ENCODE results near the gene PIK3C3.
"Not testable (repeated sequence)": the region's sequence is repeated elsewhere in the genome, so short reads cannot be mapped to it uniquely, and the experiment has no call there.

Gene PIK3C3

DNA sequence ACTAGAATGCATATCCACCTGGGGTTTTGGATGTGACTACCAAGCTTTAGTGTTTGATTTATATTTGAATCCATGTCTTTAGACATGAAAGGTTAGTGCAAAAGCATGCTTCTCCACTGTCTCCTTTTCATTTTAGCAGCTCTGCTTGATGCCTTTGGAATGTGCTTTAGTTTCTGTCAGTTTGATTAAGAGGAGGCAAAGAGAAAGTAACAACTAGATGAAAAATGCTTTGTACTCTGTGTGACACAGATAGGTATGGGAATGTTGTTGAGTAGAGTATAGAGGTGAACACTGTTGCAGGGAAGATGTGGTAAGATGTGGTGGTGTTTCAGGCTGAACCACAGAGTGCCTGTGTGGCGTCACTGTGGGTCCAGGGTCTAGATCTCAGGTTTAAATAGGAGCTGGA, 19.8 kb downstream of the PIK3C3 start:
- Histone ChIP-seq H3K36me3 (replicated peaks) (peaks cover 8% of the 10 kb centered on the region), H3K9me3 (no peaks in the 10 kb centered on the region), H3K4me1 (peaks cover 16% of the 10 kb centered on the region), H3K27me3 (ENCODE audit: low read depth) (no peaks in the 10 kb centered on the region), H3K4me3 (no peak overlapping the region)
- in situ Hi-C loops (cut with MboI; ENCODE audit: low sequenced_read_pairs): no loop called here
- no peak for DNase-seq (ENCODE audit: low spot score in 2 of 2)

GRCh38 chr18:41975284-41975683, 20.2 kb downstream of the PIK3C3 start:
- Histone ChIP-seq H3K36me3 (replicated peaks) (peaks cover 8% of the 10 kb centered on the region), H3K4me1 (peaks cover 16% of the 10 kb centered on the region), H3K9me3 (no peaks in the 10 kb centered on the region), H3K4me3 (no peak overlapping the region), H3K27me3 (ENCODE audit: low read depth) (no peaks in the 10 kb centered on the region)
- in situ Hi-C loops (cut with MboI; ENCODE audit: low sequenced_read_pairs): no loop called here
- no peak for DNase-seq (ENCODE audit: low spot score in 2 of 2)

DNA sequence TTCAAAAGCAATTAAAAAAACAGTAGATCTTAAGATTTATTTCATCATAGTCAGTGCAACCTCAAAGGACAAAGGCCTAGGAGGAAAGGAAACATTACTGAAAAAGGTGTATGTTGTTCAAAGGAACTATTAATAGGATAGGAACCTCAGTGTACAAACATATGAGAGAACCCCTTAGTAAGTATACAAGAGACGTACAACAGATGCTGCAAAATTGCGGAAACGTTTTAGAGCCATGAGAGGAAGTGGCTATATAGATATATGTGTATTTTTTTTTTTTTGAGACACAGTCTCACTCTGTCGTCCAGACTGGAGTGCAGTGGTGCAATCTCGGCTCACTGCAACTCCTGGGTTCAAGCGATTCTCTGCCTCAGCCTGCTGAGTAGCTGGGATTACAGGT, 22.2 kb downstream of the PIK3C3 start:
- Histone ChIP-seq H3K4me3 (no peak overlapping the region), H3K4me1 (peaks cover 16% of the 10 kb centered on the region), H3K36me3 (replicated peaks) (no peaks in the 10 kb centered on the region), H3K27me3 (ENCODE audit: low read depth) (no peaks in the 10 kb centered on the region), H3K9me3 (no peaks in the 10 kb centered on the region)
- in situ Hi-C loops (cut with MboI; ENCODE audit: low sequenced_read_pairs): no loop called here
- no peak for DNase-seq (ENCODE audit: low spot score in 2 of 2)

DNA sequence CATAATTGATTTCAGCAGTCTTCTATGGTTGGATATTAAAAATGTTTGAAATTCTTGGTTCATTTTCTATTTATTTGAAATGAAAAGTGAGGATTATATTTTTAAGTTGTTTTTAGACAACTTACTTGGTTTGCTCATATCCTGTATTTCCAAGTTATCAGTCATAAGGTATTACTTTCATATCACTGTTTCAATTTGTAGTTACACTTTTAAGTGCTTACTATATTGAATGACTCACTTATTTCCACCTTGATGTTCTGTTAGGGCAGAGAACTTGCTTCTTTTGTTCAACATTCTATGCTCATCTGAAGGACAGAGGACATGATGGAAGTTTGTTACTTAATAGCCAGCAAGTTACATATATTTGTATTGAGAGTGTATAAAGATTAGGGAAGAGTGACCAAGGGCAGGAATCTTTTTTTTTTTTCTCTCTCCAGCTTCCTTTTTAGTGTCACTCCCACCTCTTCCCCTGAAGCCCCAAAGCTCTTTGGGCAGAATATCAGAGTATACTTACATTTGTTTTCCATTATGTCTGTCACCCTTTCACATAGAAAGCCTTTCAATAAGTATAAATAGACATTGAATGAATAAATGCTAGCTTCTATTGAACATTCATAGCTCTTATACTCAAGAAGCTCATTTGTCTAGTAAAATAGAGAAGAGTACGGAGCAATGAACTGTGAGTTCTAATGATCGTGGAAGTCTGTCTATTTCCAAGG, 28.1 kb downstream of the PIK3C3 start:
- H3K9me3 ChIP-seq: no peaks in the 10 kb centered on the region
- no peak for DNase-seq (ENCODE audit: low spot score in 2 of 2)
- in situ Hi-C loops (cut with MboI; ENCODE audit: low sequenced_read_pairs): no loop called here
- no peak overlapping the region for H3K4me3 ChIP-seq
- no peaks in the 10 kb centered on the region for H3K4me1 ChIP-seq
- no peaks in the 10 kb centered on the region for H3K36me3 ChIP-seq (replicated peaks)
- no peaks in the 10 kb centered on the region for H3K27me3 ChIP-seq (ENCODE audit: low read depth)

DNA sequence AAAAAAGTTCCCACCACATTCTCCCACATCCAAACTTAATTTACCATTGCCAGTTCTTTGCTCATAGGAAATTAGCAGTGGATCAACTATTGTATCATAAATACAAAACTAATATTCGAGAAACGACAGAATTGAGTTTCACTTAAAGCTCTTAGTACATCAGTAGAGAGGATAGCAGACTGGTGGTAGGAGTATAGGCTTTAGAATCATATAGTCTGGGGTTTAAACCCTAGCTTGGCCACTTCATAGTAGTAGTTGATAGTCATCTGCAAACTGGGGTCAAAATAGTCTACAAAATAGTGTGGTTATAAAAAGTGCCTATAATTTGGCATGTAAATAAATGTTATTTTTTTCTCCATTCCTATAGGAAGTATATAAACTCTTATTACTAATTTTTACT, 30.9 kb downstream of the PIK3C3 start:
- Histone ChIP-seq H3K9me3 (no peaks in the 10 kb centered on the region), H3K4me1 (no peaks in the 10 kb centered on the region), H3K4me3 (no peak overlapping the region), H3K27me3 (ENCODE audit: low read depth) (no peaks in the 10 kb centered on the region), H3K36me3 (replicated peaks) (no peaks in the 10 kb centered on the region)
- DNase-seq (ENCODE audit: low spot score in 2 of 2): no peak
- in situ Hi-C loops (cut with MboI; ENCODE audit: low sequenced_read_pairs): no loop called here

- H3K27me3 ChIP-seq (ENCODE audit: low read depth): no peaks in the 10 kb centered on the region
- H3K4me3 ChIP-seq: no peak overlapping the region
- no peaks in the 10 kb centered on the region for H3K4me1 ChIP-seq
- H3K36me3 ChIP-seq (replicated peaks): 0 out of 2 replicates have a peak, but pooled peaks cover 5% of the 10 kb centered on the region
- DNase-seq (ENCODE audit: low spot score in 2 of 2): no peak
- in situ Hi-C loops (cut with MboI; ENCODE audit: low sequenced_read_pairs): no loop called here
- no peaks in the 10 kb centered on the region for H3K9me3 ChIP-seq
Measured at GRCh38 chr18:41989508-41989907, 34.5 kb downstream of the PIK3C3 start.

GRCh38 chr18:41992066-41992465, 37.0 kb downstream of the PIK3C3 start:
- H3K9me3 ChIP-seq: no peaks in the 10 kb centered on the region
- in situ Hi-C loops (cut with MboI; ENCODE audit: low sequenced_read_pairs): no loop called here
- H3K4me3 ChIP-seq: no peak overlapping the region
- no peak for DNase-seq (ENCODE audit: low spot score in 2 of 2)
- H3K36me3 ChIP-seq (replicated peaks): 0 out of 2 replicates have a peak, but pooled peaks cover 8% of the 10 kb centered on the region
- H3K27me3 ChIP-seq (ENCODE audit: low read depth): no peaks in the 10 kb centered on the region
- H3K4me1 ChIP-seq: no peaks in the 10 kb centered on the region

- in situ Hi-C loops (cut with MboI; ENCODE audit: low sequenced_read_pairs): no loop called here
- Histone ChIP-seq H3K27me3 (ENCODE audit: low read depth) (no peaks in the 10 kb centered on the region), H3K36me3 (replicated peaks) (0 out of 2 replicates have a peak, but pooled peaks cover 8% of the 10 kb centered on the region), H3K4me1 (no peaks in the 10 kb centered on the region), H3K4me3 (no peak overlapping the region), H3K9me3 (no peaks in the 10 kb centered on the region)
- DNase-seq (ENCODE audit: low spot score in 2 of 2): no peak
Measured at GRCh38 chr18:41992703-41993102, 37.7 kb downstream of the PIK3C3 start.

- 0 out of 2 replicates have a peak, but pooled peaks cover 8% of the 10 kb centered on the region for H3K36me3 ChIP-seq (replicated peaks)
- no peaks in the 10 kb centered on the region for H3K9me3 ChIP-seq
- DNase-seq (ENCODE audit: low spot score in 2 of 2): no peak
- no peak overlapping the region for H3K4me3 ChIP-seq
- no peaks in the 10 kb centered on the region for H3K4me1 ChIP-seq
- in situ Hi-C loops (cut with MboI; ENCODE audit: low sequenced_read_pairs): no loop called here
- H3K27me3 ChIP-seq (ENCODE audit: low read depth): no peaks in the 10 kb centered on the region
Measured at GRCh38 chr18:41993151-41993550, 38.1 kb downstream of the PIK3C3 start.

GRCh38 chr18:41996020-41996419, 41.0 kb downstream of the PIK3C3 start:
- no peaks in the 10 kb centered on the region for H3K27me3 ChIP-seq (ENCODE audit: low read depth)
- no peak overlapping the region for H3K4me3 ChIP-seq
- H3K9me3 ChIP-seq: no peaks in the 10 kb centered on the region
- 0 out of 2 replicates have a peak, but pooled peaks cover 8% of the 10 kb centered on the region for H3K36me3 ChIP-seq (replicated peaks)
- no peaks in the 10 kb centered on the region for H3K4me1 ChIP-seq
- in situ Hi-C loops (cut with MboI; ENCODE audit: low sequenced_read_pairs): no loop called here
- no peak for DNase-seq (ENCODE audit: low spot score in 2 of 2)

DNA sequence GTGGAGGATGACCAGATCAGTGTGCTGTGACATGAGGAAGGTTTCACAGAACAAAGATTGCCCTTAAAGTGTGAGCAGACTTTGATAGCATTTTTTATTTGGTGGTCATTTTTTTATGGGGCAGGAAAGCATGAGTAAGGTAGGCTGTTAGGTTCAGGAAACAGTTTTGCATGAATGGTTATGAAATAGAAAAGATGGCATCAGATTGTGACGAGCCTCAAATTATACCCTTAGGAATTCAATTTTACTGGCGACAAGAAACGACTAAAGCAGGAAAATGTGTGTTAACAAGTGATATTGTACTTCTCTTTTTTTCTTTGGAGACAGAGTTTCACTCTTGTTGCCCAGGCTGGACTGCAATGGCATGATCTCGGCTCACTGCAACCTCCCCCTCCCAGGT, 44.7 kb downstream of the PIK3C3 start:
- Histone ChIP-seq H3K9me3 (no peaks in the 10 kb centered on the region), H3K4me3 (no peak overlapping the region), H3K36me3 (replicated peaks) (peaks cover 10% of the 10 kb centered on the region), H3K4me1 (no peaks in the 10 kb centered on the region; the same call in 1 of the 2 replicates), H3K27me3 (ENCODE audit: low read depth) (no peaks in the 10 kb centered on the region)
- no peak for DNase-seq (ENCODE audit: low spot score in 2 of 2)
- in situ Hi-C loops (cut with MboI; ENCODE audit: low sequenced_read_pairs): no loop called here

DNA sequence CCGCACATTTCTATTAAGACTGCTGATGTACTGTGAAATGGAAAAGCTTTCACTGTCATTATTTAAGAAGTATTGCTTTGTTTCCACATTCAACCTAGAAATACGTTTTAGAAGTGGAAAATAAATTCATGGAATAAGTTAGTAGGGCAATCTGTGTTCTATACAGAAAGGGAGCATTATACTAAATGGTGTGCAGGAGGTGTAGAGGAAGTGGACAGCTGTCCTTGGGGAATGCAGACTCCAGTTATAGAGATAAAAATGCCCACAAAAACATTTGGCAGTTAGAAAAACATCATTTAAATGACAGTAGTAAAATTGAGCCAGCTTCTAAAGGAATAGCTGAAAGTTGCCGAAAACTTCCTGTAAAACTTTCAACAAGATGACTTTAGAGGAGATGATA, 46.8 kb downstream of the PIK3C3 start:
- Histone ChIP-seq H3K4me3 (no peak overlapping the region), H3K36me3 (replicated peaks) (peaks cover 13% of the 10 kb centered on the region), H3K9me3 (no peaks in the 10 kb centered on the region), H3K4me1 (no peaks in the 10 kb centered on the region; the same call in 1 of the 2 replicates), H3K27me3 (ENCODE audit: low read depth) (no peaks in the 10 kb centered on the region)
- in situ Hi-C loops (cut with MboI; ENCODE audit: low sequenced_read_pairs): no loop called here
- DNase-seq (ENCODE audit: low spot score in 2 of 2): no peak

DNA sequence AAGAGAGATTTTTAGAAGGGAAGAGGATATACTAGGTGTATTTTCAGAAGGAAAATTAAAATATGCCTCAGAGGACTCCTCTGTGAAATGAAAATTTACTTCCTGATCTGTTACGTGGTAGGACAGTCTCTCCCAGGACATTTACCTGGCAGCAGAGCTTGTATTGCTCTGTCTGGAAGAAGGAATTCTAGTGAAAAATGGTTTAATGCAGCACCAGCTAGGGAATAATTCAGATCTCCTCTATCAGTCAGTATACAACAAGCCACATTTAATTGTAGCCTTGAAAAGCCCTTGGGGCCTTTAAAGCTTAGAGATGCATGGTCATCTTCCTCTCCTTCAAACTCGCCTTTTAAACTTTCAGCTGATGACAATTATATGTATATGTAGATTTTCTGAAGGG, 49.6 kb downstream of the PIK3C3 start:
- H3K4me3 ChIP-seq: no peak overlapping the region
- in situ Hi-C loops (cut with MboI; ENCODE audit: low sequenced_read_pairs): no loop called here
- no peak for DNase-seq (ENCODE audit: low spot score in 2 of 2)
- H3K4me1 ChIP-seq: no peaks in the 10 kb centered on the region; the same call in 1 of the 2 replicates
- H3K36me3 ChIP-seq (replicated peaks): peaks cover 12% of the 10 kb centered on the region
- H3K27me3 ChIP-seq (ENCODE audit: low read depth): no peaks in the 10 kb centered on the region
- no peaks in the 10 kb centered on the region for H3K9me3 ChIP-seq

- Histone ChIP-seq H3K27me3 (ENCODE audit: low read depth) (no peaks in the 10 kb centered on the region), H3K9me3 (no peaks in the 10 kb centered on the region), H3K4me3 (no peak overlapping the region), H3K4me1 (no peaks in the 10 kb centered on the region; the same call in 1 of the 2 replicates), H3K36me3 (replicated peaks) (peaks cover 12% of the 10 kb centered on the region)
- in situ Hi-C loops (cut with MboI; ENCODE audit: low sequenced_read_pairs): no loop called here
- no peak for DNase-seq (ENCODE audit: low spot score in 2 of 2)
Measured at GRCh38 chr18:42005782-42006181, 50.7 kb downstream of the PIK3C3 start.

DNA sequence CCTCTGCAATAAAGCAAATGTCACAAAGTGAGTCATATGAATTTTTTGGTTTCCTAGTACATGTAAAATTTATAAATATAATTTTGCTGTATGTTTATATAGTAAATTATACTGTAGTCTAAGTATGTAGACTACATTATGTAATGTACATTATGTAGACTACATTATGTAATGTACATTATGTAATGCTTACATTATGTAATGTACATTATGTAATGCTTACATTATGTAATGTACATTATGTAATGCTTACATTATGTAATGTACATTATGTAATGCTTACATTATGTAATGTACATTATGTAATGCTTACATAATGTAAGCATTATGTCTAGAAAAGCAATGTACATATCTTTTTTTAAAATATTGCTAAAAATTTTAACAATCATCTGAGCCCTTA, 54.4 kb downstream of the PIK3C3 start:
- H3K9me3 ChIP-seq; H3K36me3 ChIP-seq (replicated peaks); H3K27me3 ChIP-seq (ENCODE audit: low read depth); in situ Hi-C loops (cut with MboI; ENCODE audit: low sequenced_read_pairs); DNase-seq (ENCODE audit: low spot score in 2 of 2); H3K4me1 ChIP-seq; H3K4me3 ChIP-seq: not testable (repeated sequence)

All from HAP-1 (cell line).